CD4-positive, alpha-beta T cell treated with Interleukin-10 for 1 hour (primary cell): ENCODE results near the gene TRPM3.
"Not testable (repeated sequence)": the region's sequence is repeated elsewhere in the genome, so short reads cannot be mapped to it uniquely, and the experiment has no call there.

Experiments used
- DNase-seq: peaks from one replicate; pipeline ENCODE4 v3.0.0-alpha.2; 2020

Gene TRPM3

GRCh38 chr9:70701163-70701562 is 420.3 kb downstream of the TRPM3 start:
- DNase-seq: no peak

GRCh38 chr9:70696694-70697335 is 424.6 kb downstream of the TRPM3 start:
- no peak for DNase-seq

GRCh38 chr9:70694758-70695157 is 426.7 kb downstream of the TRPM3 start:
- no peak for DNase-seq

GRCh38 chr9:70693186-70693585 is 428.2 kb downstream of the TRPM3 start:
- DNase-seq: no peak

- no peak for DNase-seq
Observed at GRCh38 chr9:70692431-70692830, 429.0 kb downstream of the TRPM3 start.

GRCh38 chr9:70688704-70689103 is 432.7 kb downstream of the TRPM3 start:
- no peak for DNase-seq

- DNase-seq: no peak
Observed at GRCh38 chr9:70683841-70684240, 437.6 kb downstream of the TRPM3 start.

- DNase-seq: no peak
Observed at GRCh38 chr9:70682298-70682697, 439.1 kb downstream of the TRPM3 start.

GRCh38 chr9:70679845-70680244 is 441.6 kb downstream of the TRPM3 start:
- DNase-seq: no peak

- no peak for DNase-seq
Observed at GRCh38 chr9:70678153-70678552, 443.3 kb downstream of the TRPM3 start.

GRCh38 chr9:70677055-70677735 is 444.2 kb downstream of the TRPM3 start:
- DNase-seq: no peak

- DNase-seq: no peak
Observed at GRCh38 chr9:70675868-70676370, 445.5 kb downstream of the TRPM3 start.

GRCh38 chr9:70673844-70674243 is 447.6 kb downstream of the TRPM3 start:
- DNase-seq: no peak

- DNase-seq: no peak
Observed at GRCh38 chr9:70672161-70672649, 449.2 kb downstream of the TRPM3 start.

- no peak for DNase-seq
Observed at GRCh38 chr9:70668751-70669150, 452.7 kb downstream of the TRPM3 start.

- no peak for DNase-seq
Observed at GRCh38 chr9:70658765-70659164, 462.7 kb downstream of the TRPM3 start.

- no peak for DNase-seq
Observed at GRCh38 chr9:70656281-70656680, 465.1 kb downstream of the TRPM3 start.

- DNase-seq: no peak
Observed at GRCh38 chr9:70654144-70654543, 467.3 kb downstream of the TRPM3 start.

- DNase-seq: not testable (repeated sequence)
Observed at GRCh38 chr9:70644627-70645026, 476.8 kb downstream of the TRPM3 start.

GRCh38 chr9:70642341-70642740 is 479.1 kb downstream of the TRPM3 start:
- no peak for DNase-seq

- DNase-seq: no peak
Observed at GRCh38 chr9:70641631-70642030, 479.8 kb downstream of the TRPM3 start.

- no peak for DNase-seq
Observed at GRCh38 chr9:70641031-70641430, 480.4 kb downstream of the TRPM3 start.

- DNase-seq: peak; percentile 35
Observed at GRCh38 chr9:70639853-70640814, 481.3 kb downstream of the TRPM3 start.
